GM12878 (cell line): ENCODE results near the gene BRINP3. TPM values are rescaled to one million over a fixed set of nuclear protein-coding genes. Genes with fewer than 3 reads are reported as not detected.

ENCODE experiments used
- ATAC-seq: fragments of 200-7000 bp; cut with Tn5 transposase; 3 replicates; pipeline ENCODE4 v1.9.1; 2020; ENCODE audit warnings: mild to moderate bottlenecking, moderate library complexity
- BruUV-seq: library from RNA; stranded (reverse); fragments of 400-500 nt; replicated peaks from 2 replicates; lab custom pipeline; 2021; lab: Mats Ljungman, UMichigan
- CTCF ChIA-PET: fragments of 300-600 bp; sonication (Branson Sonifier 250); formaldehyde crosslinking; extraction: SDS; loops from one replicate; lab custom pipeline; 2021; ENCODE audit warnings: inconsistent platforms; lab: Yijun Ruan, JAX
- POLR2A ChIA-PET: fragments of 350-600 bp; formaldehyde crosslinking; extraction: SDS; loops from one replicate; lab custom pipeline; 2021; ENCODE audit warnings: inconsistent platforms; lab: Charles Lee
- RAD21 ChIA-PET: fragments of 300-600 bp; sonication (Branson Sonifier 250); formaldehyde crosslinking; loops from one replicate; lab custom pipeline; 2023; ENCODE audit warnings: antibody characterized with exemption; ENCODE audit not compliant: unreplicated experiment; lab: Charles Lee
- SMC1A ChIA-PET: fragments of 300-600 bp; sonication (Branson Sonifier 250); formaldehyde crosslinking; loops from one replicate; lab custom pipeline; 2023; ENCODE audit not compliant: unreplicated experiment, uncharacterized antibody; lab: Charles Lee
- DNase-seq: peaks from one replicate; pipeline ENCODE4 v3.0.0-alpha.2; 2011; ENCODE audit warnings: low read depth, low spot score
- FAIRE-seq: peaks from 3 replicates; lab custom pipeline; 2011; peaks lifted over from hg19 to GRCh38; lab: Jason Lieb, UNC
- H2AFZ ChIP-seq: 2 replicates; pipeline ENCODE4 v1.6.0; 2011; ENCODE audit warnings: low read depth, low read length, control low read depth; ENCODE audit not compliant: control insufficient read depth
- H3K27ac ChIP-seq: 2 replicates; pipeline ENCODE4 v1.5.1; 2011; ENCODE audit warnings: control low read depth; ENCODE audit not compliant: control insufficient read depth, insufficient read depth
- H3K27me3 ChIP-seq, 2 experiments: replicated peaks in 1 of 2; 2 replicates each; pipeline versions ENCODE4 v1.6.0 to v1.6.1; 2011; ENCODE audit warnings: low read length in 1 of 2; ENCODE audit not compliant: control insufficient read depth in 2 of 2, insufficient read depth in 2 of 2
- H3K36me3 ChIP-seq, 2 experiments: 2 replicates each; pipeline ENCODE4 v1.5.1; 2011; ENCODE audit warnings: low read length in 1 of 2; ENCODE audit not compliant: control insufficient read depth in 2 of 2, insufficient read depth in 2 of 2
- H3K4me1 ChIP-seq: 2 replicates; pipeline ENCODE4 v1.6.1; 2011; ENCODE audit warnings: mild to moderate bottlenecking, low read length, moderate library complexity, mixed read lengths; ENCODE audit not compliant: control insufficient read depth, insufficient read depth
- H3K4me2 ChIP-seq: 2 replicates; pipeline ENCODE4 v1.6.0; 2011; ENCODE audit warnings: control low read depth; ENCODE audit not compliant: control insufficient read depth, insufficient read depth
- H3K4me3 ChIP-seq: fragments of 200-600 bp; sonication (generic); 2 replicates; pipeline ENCODE4 v1.5.1; 2016
- H3K79me2 ChIP-seq: 2 replicates; pipeline ENCODE4 v1.6.0; 2011; ENCODE audit warnings: low read length; ENCODE audit not compliant: control insufficient read depth, insufficient read depth
- H3K9ac ChIP-seq: 2 replicates; pipeline ENCODE4 v1.8.0; 2011; ENCODE audit warnings: low read length, control low read depth, mixed read lengths; ENCODE audit not compliant: control insufficient read depth, insufficient read depth
- H3K9me3 ChIP-seq: replicated peaks from 3 replicates; pipeline ENCODE4 v1.5.1; 2011; ENCODE audit warnings: mild to moderate bottlenecking, low read length; ENCODE audit not compliant: control insufficient read depth, insufficient read depth
- H4K20me1 ChIP-seq: 2 replicates; pipeline ENCODE4 v1.6.0; 2011; ENCODE audit not compliant: control insufficient read depth, insufficient read depth
- CEBPZ ChIP-seq: fragments of 150-350 bp; IDR thresholded peaks from 2 replicates; pipeline ENCODE4 v1.6.1; 2016; ENCODE audit warnings: low read depth, low read length
- PRDM15 ChIP-seq: fragments of 450-650 bp; formaldehyde crosslinking; IDR thresholded peaks from 2 replicates; pipeline ENCODE4 v1.4.0; 2020; ENCODE audit warnings: mild to moderate bottlenecking, moderate library complexity
- RBBP5 ChIP-seq: fragments of 200-600 bp; sonication (generic); conservative IDR thresholded peaks from 2 replicates; pipeline ENCODE4 v1.6.1; 2016
- WGBS: methylation state at CpG from one replicate; pipeline ENCODE4 v1.1.6; 2016; ENCODE audit warnings: low lambda C conversion rate; ENCODE audit not compliant: insufficient replicate concordance, insufficient coverage; ENCODE audit errors: missing lambda C conversion rate; 5-methylcytosine and 5-hydroxymethylcytosine counted together
- in situ Hi-C: fragments of 300-500 bp; cut with MboI; formaldehyde crosslinking; loops from 9 replicates; pipeline ENCODE4 v1.14.3; 2018; ENCODE audit warnings: mixed read lengths
- intact Hi-C: fragments of 100-400 bp; cut with micrococcal nuclease; formaldehyde crosslinking; loops from one replicate; pipeline ENCODE4 v1.14.2; 2022; ENCODE audit not compliant: unreplicated experiment
- polyA plus RNA-seq, 11 experiments: library from polyadenylated mRNA; depleted of rRNA in 4 of 11; unstranded in 6 of 11; stranded (reverse) in 5 of 11; fragments of >200 nt; fragmentation: Nextera tagmentation in 4 of 11; fragmentation: Illumina TruSeq in 1 of 11; extraction: Ambion mirVana in 4 of 11; extraction: Trizol in 1 of 11; gene quantifications; 1 replicate in 1 of 11; 2 replicates in 10 of 11; pipeline versions ENCODE4 v1.2.1 to v1.2.3, GENCODE V29; 2011 to 2016; ENCODE audit warnings: inconsistent platforms in 2 of 11, missing spikeins in 2 of 11, low read depth in 1 of 11
- total RNA-seq, 4 experiments: library from RNA; depleted of rRNA in 3 of 4; stranded (reverse); fragments of >200 nt in 3 of 4; fragmentation: Illumina TruSeq in 1 of 4; extraction: Trizol in 1 of 4; gene quantifications; 2 replicates each; pipeline versions ENCODE4 v1.2.1 to v1.2.3, GENCODE V29; 2013 to 2021

The BRINP3 gene
- total and polyA plus RNA-seq, 10 of the 15 experiments (the other 5 are each of a cell fraction or from before 2014, with no cell fraction given): under 0.01 TPM; not detected in 9

GRCh38 chr1:190479050-190479397, 1.4 kb upstream of the BRINP3 start:
- Histone ChIP-seq H3K9ac (no peak overlapping the region), H4K20me1 (no peaks in the 10 kb centered on the region), H3K4me1 (no peaks in the 10 kb centered on the region)
- ATAC-seq: no peak
- intact Hi-C loops: no loop called here
- no peak for TF ChIP-seq RBBP5
- no peak for TF ChIP-seq PRDM15 (CRISPR knock-in tag)
- TF ChIP-seq CEBPZ: no peak
- TF ChIP-seq, all 136 proteins: peak for 0
- ChIA-PET SMC1A (no interaction called here), CTCF (no interaction called here), POLR2A (no interaction called here), RAD21 (no interaction called here)
- Histone ChIP-seq H3K27ac (no peak overlapping the region), H3K79me2 (no peaks in the 10 kb centered on the region), H2AFZ (no peak overlapping the region), H3K36me3 (no peaks in the 10 kb centered on the region), H3K4me2 (no peak overlapping the region), H3K27me3 (peaks cover 2 to 8% of the 10 kb centered on the region in 2 experiments), H3K4me3 (no peak overlapping the region), H3K9me3 (no peaks in the 10 kb centered on the region)
- FAIRE-seq: no peak
- in situ Hi-C loops: no loop called here
- no TSS peak for BruUV-seq
- DNase-seq: no peak
- WGBS: 0% methylated on average over 4 of the region's 4 CpGs
